NCI-H2227 (cell line): ENCODE measurements around the gene PTPRM.
A peak's percentile ranks its signal among the peaks of the same experiment; 100 is the strongest.

ENCODE experiments used
- DNase-seq: peaks from one replicate; lab custom pipeline; 2025; ENCODE audit not compliant: unreplicated experiment; lab: John Stamatoyannopoulos, UW

PTPRM gene

GRCh38 chr18:8208716-8209115 lies 641.6 kb downstream of the PTPRM start:
- DNase-seq = no peak

DNA sequence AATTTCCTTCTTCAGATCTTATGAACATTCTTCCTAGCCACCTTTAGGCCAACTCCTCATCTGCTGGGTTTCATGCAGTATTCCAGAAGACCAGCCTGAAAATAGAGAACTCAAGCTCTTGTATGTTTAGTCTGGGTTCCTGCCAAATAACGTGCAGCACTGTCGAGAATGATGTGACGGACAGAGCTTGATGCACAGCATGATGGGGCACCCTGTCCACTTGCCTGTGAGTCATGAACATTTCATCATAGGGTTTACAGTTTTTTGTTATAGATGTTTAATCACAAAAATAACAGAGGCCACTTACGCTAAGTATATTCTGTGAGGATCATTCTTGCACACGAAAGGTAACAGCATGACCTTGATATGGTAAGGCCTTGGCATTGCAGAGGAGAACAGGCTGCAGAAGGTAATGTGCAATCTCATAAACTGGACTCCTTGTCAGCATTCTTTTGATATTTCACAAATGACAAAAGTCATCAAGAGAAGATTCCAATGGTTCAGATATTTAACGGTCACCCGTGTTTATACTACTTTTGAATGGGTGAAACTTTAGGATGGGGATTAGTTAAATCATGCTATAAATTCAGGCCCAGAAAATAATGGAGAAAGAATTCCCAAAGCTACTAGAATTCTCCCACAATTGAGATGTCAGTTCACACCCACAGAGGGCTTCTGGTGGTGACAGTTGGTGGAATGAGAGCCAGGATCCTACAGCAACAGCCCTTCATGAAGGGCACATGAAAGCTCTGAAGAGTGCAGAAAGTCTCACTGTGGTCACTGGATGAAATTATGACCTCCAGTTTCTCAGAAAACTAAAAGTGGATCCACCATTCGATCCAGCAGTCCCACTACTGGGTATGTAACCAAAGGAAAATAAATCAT lies 646.0 kb downstream of the PTPRM start:
- DNase-seq = no peak

- DNase-seq = no peak
Measured at GRCh38 chr18:8215741-8216140, 648.6 kb downstream of the PTPRM start.

GRCh38 chr18:8217051-8217564 lies 650.0 kb downstream of the PTPRM start:
- DNase-seq = no peak

DNA sequence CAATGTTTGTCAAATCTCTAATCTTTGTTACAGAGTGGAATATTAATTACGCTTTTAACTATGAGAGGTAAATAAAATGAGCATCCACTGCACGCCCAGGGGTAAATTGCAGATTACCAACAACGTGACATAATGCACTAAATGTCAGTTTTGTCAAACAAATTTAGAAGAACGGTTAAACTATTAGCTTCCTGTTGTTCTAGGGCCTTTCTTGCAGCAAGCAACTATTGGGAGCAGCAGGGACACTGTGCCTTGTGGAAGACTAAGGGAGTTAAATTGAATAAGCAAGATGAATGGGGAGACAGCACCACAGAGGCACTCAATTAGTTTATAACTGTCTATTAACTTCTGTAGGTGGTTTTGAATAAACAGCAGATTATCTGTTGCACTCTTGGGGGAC lies 651.1 kb downstream of the PTPRM start:
- DNase-seq = no peak

DNA sequence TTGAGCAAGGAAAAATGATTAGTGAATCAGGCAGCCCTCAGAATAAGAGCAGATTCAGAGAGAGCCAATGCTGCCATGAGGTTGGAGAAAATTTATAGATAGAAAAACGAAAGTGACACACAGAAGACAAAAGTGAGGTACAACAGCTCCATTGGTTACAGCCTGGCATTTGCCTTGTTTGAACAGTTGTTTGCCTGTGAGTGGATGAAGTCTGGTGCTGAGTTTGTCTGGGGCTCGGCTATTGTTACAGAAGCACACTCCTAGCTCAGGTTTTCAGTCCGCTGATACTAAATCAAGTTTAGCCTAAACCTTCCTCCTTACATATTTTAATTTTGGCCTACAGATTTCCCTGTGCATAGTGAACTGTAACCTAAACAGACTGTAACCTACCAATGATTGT lies 654.3 kb downstream of the PTPRM start:
- no peak for DNase-seq

DNA sequence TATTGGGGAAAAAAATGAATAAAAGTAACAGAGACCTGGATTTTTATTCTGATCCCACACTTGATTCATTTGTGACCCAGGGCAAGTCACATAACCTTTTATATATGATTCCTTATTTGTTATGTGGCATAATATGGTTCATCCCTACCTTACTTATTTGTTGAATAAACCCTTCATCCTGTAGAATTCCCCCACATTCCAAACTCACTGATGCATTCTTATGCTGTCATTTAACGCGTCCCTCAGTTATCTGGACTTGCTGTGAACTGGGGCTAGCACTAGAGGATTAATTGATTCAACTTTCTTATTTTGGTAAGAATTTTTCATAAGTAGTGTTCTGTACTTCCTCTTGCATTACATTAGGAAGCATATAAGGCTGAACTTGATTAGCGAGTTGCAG lies 657.5 kb downstream of the PTPRM start:
- DNase-seq = no peak

GRCh38 chr18:8229040-8229439 lies 661.9 kb downstream of the PTPRM start:
- no peak for DNase-seq

DNA sequence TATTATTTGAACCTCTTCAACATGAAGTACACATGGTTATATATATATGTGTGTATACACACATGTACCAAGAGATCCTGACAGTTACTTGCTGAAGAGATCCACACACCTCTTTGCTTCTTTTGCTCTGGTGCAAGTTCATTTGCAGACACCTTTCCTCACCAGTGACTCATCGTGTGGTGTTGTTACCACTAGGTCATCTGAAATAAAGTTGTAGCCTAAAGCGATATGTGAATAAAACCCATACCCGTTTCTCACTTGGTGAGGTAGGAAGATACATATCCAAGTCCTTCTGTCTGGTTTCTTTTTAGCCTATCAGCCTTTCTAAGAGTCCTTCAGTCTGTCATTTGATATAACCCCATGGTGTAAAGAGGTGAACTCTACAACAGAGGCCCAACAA lies 662.7 kb downstream of the PTPRM start:
- DNase-seq = no peak

DNA sequence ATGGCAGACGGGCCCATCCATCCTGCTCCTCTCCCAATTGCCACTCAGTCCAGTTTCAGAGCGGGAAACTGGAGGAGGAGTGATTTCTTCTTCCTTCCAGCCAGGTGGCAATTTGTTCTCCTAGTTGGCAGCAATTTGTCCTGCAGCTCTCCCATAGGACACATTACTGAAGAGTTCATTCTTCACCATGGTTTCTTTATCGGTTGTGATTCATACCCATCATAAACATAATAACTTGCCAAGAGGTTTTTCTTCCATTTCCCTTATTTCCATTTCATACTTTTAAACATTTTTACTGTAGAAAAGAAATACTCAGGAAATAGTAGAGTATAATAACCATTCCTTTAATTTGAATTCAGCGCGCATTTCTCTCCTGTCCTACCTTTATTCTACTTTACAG lies 664.2 kb downstream of the PTPRM start:
- DNase-seq = no peak

DNA sequence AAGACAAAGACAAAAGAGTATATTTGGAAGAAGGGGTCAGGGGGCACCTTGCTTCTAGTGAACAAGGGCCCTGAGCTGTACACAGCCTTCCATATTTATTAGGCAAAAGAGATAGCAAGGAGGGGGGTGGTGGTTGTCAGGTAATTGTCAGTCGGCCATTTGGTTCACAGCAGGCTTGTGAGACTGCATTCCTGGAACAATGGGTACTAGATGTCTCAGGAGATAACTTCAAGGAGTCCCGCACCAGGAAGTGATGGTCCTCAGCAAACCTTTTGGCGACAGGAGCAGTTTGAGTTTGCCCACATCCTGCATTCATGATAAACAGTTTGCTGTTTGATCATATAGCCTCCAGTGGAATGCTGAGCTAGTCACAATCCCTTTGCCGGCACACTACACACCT lies 665.7 kb downstream of the PTPRM start:
- DNase-seq = no peak

DNA sequence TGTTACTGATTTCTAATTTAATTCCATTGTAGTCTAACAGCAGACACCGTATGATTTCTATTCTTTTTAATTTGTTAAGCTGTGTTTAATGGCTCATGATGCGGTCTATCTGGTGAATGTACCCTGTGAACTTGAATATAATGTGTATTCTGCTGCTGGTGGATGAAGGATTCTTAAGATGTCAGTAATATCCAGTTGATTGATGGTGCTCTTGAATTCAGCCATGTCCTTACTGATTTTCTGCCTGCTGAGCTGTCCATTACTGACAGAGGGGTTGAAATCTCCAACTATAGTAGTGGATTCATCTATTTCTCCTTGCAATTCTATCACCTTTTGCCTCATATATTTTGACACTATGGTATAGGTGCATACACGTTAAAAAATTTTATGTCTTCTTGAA lies 668.8 kb downstream of the PTPRM start:
- DNase-seq = peak; percentile 28

DNA sequence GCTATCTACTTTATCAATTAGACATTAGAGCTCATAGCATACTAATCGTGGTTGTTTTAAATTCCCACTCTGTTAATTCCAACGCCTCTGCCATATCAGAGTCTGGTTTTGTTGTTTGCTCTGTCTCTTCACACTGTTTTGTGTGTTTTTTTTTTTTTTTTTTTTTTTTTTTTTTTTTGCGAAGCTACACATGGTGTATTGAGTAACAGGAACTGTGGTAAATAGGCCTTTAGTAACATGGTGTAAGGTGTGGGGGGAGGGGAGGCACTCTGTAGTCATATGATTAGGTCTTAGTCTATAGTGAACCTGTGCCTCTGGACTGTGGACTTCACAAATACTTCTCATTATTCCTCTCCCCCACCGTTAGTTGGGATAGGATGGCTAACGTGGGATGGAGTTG lies 671.4 kb downstream of the PTPRM start:
- DNase-seq = no peak

DNA sequence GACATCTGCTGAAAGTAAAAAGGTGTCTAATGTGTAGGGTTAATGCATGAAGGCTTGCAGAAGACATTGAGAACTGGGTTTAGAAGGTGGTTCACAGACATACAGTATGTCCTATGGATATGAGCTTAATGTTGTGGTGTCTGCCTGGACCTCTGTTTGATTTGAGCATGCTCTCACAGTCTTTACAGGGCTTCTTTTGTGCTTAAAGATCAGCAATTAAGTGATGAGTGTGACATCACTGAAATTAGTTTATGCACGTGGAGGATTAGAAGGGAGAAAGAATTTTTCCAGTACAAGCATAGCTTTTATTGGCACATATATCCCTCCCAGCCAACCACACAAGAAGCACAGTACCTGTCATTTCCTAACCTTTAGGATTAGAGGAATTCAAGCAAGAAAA lies 674.6 kb downstream of the PTPRM start:
- no peak for DNase-seq

DNA sequence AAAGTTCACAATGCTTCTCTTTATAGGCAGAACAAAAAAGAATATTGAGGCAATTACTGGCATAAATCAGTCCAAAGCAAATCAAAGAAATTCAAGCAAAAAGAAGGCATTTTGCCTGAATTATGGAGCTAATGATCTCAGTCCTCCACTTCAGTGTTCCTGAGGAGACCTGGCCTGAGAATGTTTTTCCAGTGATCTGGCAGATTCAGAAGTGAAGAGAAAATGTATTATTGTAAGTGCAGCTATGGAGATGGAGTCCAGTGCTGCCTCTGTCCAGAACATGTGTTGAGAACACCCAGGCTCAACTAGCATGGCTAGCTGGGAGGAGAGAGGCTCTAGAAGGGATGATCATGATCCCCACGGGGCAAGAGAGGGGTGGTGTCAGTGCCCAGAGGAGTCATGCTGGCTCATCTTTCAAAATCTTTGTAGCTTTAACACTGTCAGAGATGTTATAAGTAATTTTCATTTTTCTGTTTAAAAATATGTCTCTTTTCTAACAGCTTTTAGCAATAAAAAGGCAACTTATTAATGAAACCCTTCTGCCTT lies 675.1 kb downstream of the PTPRM start:
- DNase-seq = no peak

- peak; percentile 14 for DNase-seq
Measured at GRCh38 chr18:8247700-8248099, 680.6 kb downstream of the PTPRM start.

DNA sequence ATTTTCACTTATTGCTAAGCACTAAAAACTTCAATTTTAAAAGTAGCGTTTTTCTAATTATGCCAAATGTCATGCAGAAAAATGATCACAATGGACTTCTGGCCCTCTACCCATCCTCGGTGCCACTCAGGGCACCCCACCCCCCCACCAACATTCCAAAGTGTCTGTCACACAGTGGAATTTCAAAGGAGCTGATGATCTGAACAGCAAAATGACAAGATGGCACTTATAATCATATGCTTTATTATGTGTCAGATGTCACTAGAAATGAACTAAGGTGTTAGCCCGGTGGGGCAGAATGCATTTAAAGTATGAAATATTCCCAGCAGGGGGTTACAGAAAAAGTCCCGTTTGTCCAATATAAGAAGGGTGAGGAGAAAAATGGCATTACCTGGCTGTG lies 681.5 kb downstream of the PTPRM start:
- peak; percentile 1 for DNase-seq

- no peak for DNase-seq
Measured at GRCh38 chr18:8249811-8250210, 682.7 kb downstream of the PTPRM start.

- no peak for DNase-seq
Measured at GRCh38 chr18:8252371-8252770, 685.3 kb downstream of the PTPRM start.

GRCh38 chr18:8253944-8254343 lies 686.8 kb downstream of the PTPRM start:
- no peak for DNase-seq

DNA sequence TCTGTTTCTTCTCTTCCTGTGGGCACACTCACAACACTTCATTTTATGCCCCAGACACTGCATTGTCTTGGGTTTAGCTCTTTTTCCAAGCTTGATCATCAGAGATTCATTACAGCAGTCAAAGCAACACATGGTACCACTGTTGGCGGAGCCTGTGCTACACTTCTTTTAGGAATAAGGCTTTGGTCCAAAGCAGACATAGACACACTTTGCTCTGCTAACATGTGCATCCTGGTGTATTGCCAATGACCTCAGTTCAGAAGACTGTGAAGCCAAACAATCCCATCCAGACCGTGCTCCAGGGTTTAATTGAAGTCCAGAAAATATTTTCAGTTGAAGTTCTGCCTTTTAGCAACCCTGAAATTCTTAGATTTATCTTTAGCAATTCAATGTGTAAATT lies 687.5 kb downstream of the PTPRM start:
- no peak for DNase-seq

- peak; percentile 9 for DNase-seq
Measured at GRCh38 chr18:8257851-8258434, 690.8 kb downstream of the PTPRM start.
